PFSK-1 (cell line): Measurements from ENCODE around the gene DMTF1.

Source experiments
- FOXP2 ChIP-seq: optimal IDR thresholded peaks from 2 replicates; pipeline ENCODE3; 2011; ENCODE audit warnings: borderline replicate concordance, control low read depth, inconsistent platforms; ENCODE audit not compliant: insufficient read depth; ENCODE audit errors: extremely low read length, extremely low read depth
- POLR2AphosphoS5 ChIP-seq: IDR thresholded peaks from 2 replicates; pipeline ENCODE4 v1.6.1; 2012; ENCODE audit warnings: low read depth, mild to moderate bottlenecking, control low read depth, low read length, moderate library complexity
- REST ChIP-seq, 2 experiments: IDR thresholded peaks; 2 replicates each; pipeline versions ENCODE4 v1.6.1 to v1.8.0; 2011 to 2012; ENCODE audit warnings: low read depth in 2 of 2, low read length in 2 of 2, control low read depth in 1 of 2, inconsistent platforms in 1 of 2, mild to moderate bottlenecking in 1 of 2, moderate library complexity in 1 of 2; ENCODE audit not compliant: insufficient read depth in 1 of 2
- SIN3A ChIP-seq: IDR thresholded peaks from 2 replicates; pipeline ENCODE4 v1.6.1; 2012; ENCODE audit warnings: mild to moderate bottlenecking, low read length, moderate library complexity, borderline replicate concordance; ENCODE audit not compliant: insufficient read depth
- TAF1 ChIP-seq: IDR thresholded peaks from 2 replicates; pipeline ENCODE4 v1.6.1; 2012; ENCODE audit warnings: low read length, control low read depth, borderline replicate concordance; ENCODE audit not compliant: insufficient read depth

DMTF1 gene

GRCh38 chr7:87110778-87111177 is 41.5 kb upstream of the DMTF1 start:
- TF ChIP-seq REST (IDR thresholded peaks at IDR 0.05; ENCODE audit: insufficient read depth in 1 of 2, low read depth in 2 of 2, low read length in 2 of 2) = no peak
- no peak for TF ChIP-seq TAF1
- no peak for TF ChIP-seq POLR2AphosphoS5
- TF ChIP-seq SIN3A = no peak

GRCh38 chr7:87111877-87112276 is 40.4 kb upstream of the DMTF1 start:
- TF ChIP-seq REST (IDR thresholded peaks at IDR 0.05; ENCODE audit: insufficient read depth in 1 of 2, low read depth in 2 of 2, low read length in 2 of 2) (no peak), FOXP2 (no peak), POLR2AphosphoS5 (no peak), TAF1 (no peak), SIN3A (no peak)

- TF ChIP-seq TAF1 (no peak), SIN3A (no peak), REST (IDR thresholded peaks at IDR 0.05; ENCODE audit: insufficient read depth in 1 of 2, low read depth in 2 of 2, low read length in 2 of 2) (no peak), FOXP2 (no peak), POLR2AphosphoS5 (no peak)
Observed at GRCh38 chr7:87113077-87113476, 39.2 kb upstream of the DMTF1 start.

GRCh38 chr7:87116315-87116714 is 35.9 kb upstream of the DMTF1 start:
- no peak for TF ChIP-seq FOXP2
- no peak for TF ChIP-seq REST (IDR thresholded peaks at IDR 0.05; ENCODE audit: insufficient read depth in 1 of 2, low read depth in 2 of 2, low read length in 2 of 2)
- TF ChIP-seq TAF1 = no peak
- TF ChIP-seq SIN3A = no peak
- no peak for TF ChIP-seq POLR2AphosphoS5

GRCh38 chr7:87119581-87119980 is 32.7 kb upstream of the DMTF1 start:
- TF ChIP-seq TAF1 = no peak
- TF ChIP-seq POLR2AphosphoS5 = no peak
- no peak for TF ChIP-seq SIN3A
- TF ChIP-seq FOXP2 = no peak
- TF ChIP-seq REST (IDR thresholded peaks at IDR 0.05; ENCODE audit: insufficient read depth in 1 of 2, low read depth in 2 of 2, low read length in 2 of 2) = no peak
